ENCODE data around the gene ARSI. TPM values are rescaled to one million over a fixed set of nuclear protein-coding genes. Genes with fewer than 3 reads are reported as not detected.

ARSI gene
- total and polyA plus RNA-seq, 5 donors: 0.25 to 1.1 (median 0.62) TPM

GRCh38 chr5:150326707-150327106 lies 24.0 kb upstream of the ARSI start:
- H3K27me3 ChIP-seq (ENCODE audit: control insufficient read depth, insufficient read depth): no peaks in the 10 kb centered on the region
- no peaks in the 10 kb centered on the region for H3K9me3 ChIP-seq (ENCODE audit: control insufficient read depth, low read length)
- no peak overlapping the region for H3K4me3 ChIP-seq (ENCODE audit: low read length)
- H3K27ac ChIP-seq (ENCODE audit: low read length): no peak overlapping the region
- ATAC-seq (no peak), DNase-seq (no peak)
- no peaks in the 10 kb centered on the region for H3K4me1 ChIP-seq (ENCODE audit: control insufficient read depth, insufficient read depth, low read length)
- WGBS: 55% methylated on average over 2 of the region's 2 CpGs
- intact Hi-C loops (cut with DNase I): no loop called here

DNA sequence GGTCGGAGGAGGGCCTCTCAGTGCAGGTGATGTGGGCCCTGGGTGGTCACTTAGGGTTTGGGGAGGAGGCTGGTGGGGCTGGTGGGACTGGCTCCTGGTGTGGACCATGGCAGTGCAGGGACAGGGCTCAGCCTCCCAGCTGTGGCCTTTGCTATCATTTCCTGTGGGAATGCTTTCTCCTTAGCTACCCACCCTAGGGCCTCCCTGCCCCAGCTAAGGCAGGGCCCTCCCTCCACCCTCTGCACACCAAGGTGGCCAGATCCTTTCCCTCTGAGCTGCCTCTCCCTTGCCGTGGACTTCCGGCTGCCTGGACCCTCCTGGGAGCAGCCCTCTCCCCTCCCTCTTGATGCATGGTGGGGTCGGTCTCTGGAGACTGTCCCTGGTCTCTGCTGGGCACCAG lies 22.7 kb upstream of the ARSI start:
- H3K4me3 ChIP-seq (ENCODE audit: low read length): no peak overlapping the region
- H3K9me3 ChIP-seq (ENCODE audit: control insufficient read depth, low read length): no peaks in the 10 kb centered on the region
- H3K27ac ChIP-seq (ENCODE audit: low read length): no peak overlapping the region
- no peaks in the 10 kb centered on the region for H3K4me1 ChIP-seq (ENCODE audit: control insufficient read depth, insufficient read depth, low read length)
- DNase-seq (no peak), ATAC-seq (no peak)
- H3K27me3 ChIP-seq (ENCODE audit: control insufficient read depth, insufficient read depth): no peaks in the 10 kb centered on the region
- intact Hi-C loops (cut with DNase I): no loop called here
- WGBS: 82% methylated on average over 4 of the region's 4 CpGs

DNA sequence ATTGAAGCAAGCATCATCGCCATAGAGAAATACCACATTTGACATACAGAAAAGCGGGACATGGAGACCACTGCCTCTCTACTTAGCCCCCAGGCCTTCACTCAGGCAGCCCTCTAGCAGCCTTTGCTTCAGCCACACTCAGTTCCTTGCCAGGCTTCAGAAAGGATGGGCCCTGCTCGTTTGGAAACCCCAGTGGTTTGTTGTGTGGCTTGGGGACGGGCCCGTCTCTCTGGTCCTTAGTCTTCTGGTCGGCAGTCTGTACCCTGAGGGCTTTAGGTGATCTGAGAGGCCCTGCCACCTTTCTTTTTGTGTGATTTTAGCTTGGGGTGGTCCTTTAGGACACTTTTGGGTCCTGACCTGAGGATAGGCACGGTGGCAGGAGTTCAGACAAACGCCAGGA lies 21.1 kb upstream of the ARSI start:
- no peak for DNase-seq
- intact Hi-C loops (cut with DNase I): no loop called here

DNA sequence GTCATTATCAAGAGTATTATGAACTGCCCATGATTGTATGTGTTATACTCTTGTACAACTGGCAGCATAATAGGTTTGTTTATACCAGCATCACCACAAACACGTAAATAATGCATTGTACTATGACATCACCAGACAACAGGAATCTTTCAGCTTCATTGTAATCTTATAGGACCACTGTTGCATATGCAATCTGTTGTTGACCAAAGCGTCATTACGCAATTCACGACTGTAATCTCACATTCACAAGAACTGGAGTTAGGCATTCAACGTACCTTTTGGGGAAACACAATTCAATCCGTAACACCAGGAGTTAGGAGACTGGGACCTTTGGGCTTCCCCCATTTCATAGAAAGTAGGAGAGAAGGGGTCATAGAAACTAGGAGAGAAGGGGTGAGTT lies 20.4 kb upstream of the ARSI start:
- H3K27me3 ChIP-seq (ENCODE audit: control insufficient read depth, insufficient read depth): no peaks in the 10 kb centered on the region
- no peaks in the 10 kb centered on the region for H3K4me1 ChIP-seq (ENCODE audit: control insufficient read depth, insufficient read depth, low read length)
- DNase-seq: no peak
- WGBS: 88% methylated on average over 6 of the region's 6 CpGs
- no peak overlapping the region for H3K27ac ChIP-seq (ENCODE audit: low read length)
- H3K4me3 ChIP-seq (ENCODE audit: low read length): no peak overlapping the region
- intact Hi-C loops (cut with DNase I): no loop called here
- no peak for ATAC-seq
- no peaks in the 10 kb centered on the region for H3K9me3 ChIP-seq (ENCODE audit: control insufficient read depth, low read length)

More for the DNA sequence above, 21.1 kb upstream of the ARSI start:
- WGBS: 67% methylated on average over 8 of the region's 8 CpGs
- Histone ChIP-seq H3K4me1 (ENCODE audit: control insufficient read depth, insufficient read depth, low read length) (no peaks in the 10 kb centered on the region), H3K9me3 (ENCODE audit: control insufficient read depth, low read length) (no peaks in the 10 kb centered on the region), H3K4me3 (ENCODE audit: low read length) (no peak overlapping the region), H3K27me3 (ENCODE audit: control insufficient read depth, insufficient read depth) (no peaks in the 10 kb centered on the region), H3K27ac (ENCODE audit: low read length) (no peak overlapping the region)
- no peak for ATAC-seq

DNA sequence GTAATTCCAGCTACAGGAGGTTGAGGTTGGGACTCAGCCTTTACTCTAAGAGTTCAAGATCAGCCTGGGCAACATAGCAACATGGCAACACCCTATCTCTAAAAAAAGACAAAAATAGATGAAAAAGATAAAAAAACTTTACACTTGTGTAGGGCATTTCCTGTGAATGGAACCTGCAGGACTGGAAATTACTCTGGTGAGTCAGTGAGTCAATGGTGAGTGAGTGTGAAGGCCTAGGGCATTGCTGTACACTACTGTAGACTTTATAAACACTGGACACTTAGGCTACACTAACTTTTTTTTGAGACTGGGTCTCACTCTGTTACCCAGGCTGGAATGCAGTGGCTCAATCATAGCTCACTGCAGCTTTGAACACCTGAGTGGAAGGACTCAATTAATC lies 19.5 kb upstream of the ARSI start:
- Histone ChIP-seq H3K27ac (ENCODE audit: low read length) (no peak overlapping the region), H3K27me3 (ENCODE audit: control insufficient read depth, insufficient read depth) (no peaks in the 10 kb centered on the region), H3K4me1 (ENCODE audit: control insufficient read depth, insufficient read depth, low read length) (no peaks in the 10 kb centered on the region), H3K4me3 (ENCODE audit: low read length) (no peak overlapping the region), H3K9me3 (ENCODE audit: control insufficient read depth, low read length) (no peaks in the 10 kb centered on the region)
- DNase-seq (no peak), ATAC-seq (no peak)
- intact Hi-C loops (cut with DNase I): no loop called here

DNA sequence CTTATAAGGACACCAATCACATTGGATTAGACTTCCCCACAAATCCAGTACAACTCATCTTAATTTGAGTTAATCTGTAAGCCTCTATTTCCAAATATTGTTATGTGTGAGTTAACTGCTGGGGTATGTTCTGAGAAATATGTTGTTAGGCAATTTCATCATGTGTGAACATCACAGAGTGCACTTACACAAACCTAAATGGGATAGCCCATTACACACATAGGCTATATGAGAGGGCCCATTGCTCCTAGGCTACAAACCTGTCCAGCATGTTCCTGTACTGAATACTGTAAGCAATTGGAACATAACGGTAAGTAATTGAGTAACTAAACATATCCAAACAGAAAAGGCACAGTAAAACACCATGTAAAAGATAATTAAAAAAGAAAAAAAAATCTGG lies 19.1 kb upstream of the ARSI start:
- WGBS: 94% methylated on average over 1 of the region's 1 CpG
- H3K9me3 ChIP-seq (ENCODE audit: control insufficient read depth, low read length): no peaks in the 10 kb centered on the region

GRCh38 chr5:150321211-150321610 lies 18.5 kb upstream of the ARSI start:
- Histone ChIP-seq H3K4me3 (ENCODE audit: low read length) (no peak overlapping the region), H3K9me3 (ENCODE audit: control insufficient read depth, low read length) (no peaks in the 10 kb centered on the region), H3K27me3 (ENCODE audit: control insufficient read depth, insufficient read depth) (no peaks in the 10 kb centered on the region), H3K27ac (ENCODE audit: low read length) (no peak overlapping the region), H3K4me1 (ENCODE audit: control insufficient read depth, insufficient read depth, low read length) (no peaks in the 10 kb centered on the region)
- 100% methylated on average over 1 of the region's 1 CpG for WGBS
- DNase-seq: no peak
- intact Hi-C loops (cut with DNase I): no loop called here
- ATAC-seq: no peak

More for the DNA sequence above, 19.1 kb upstream of the ARSI start:
- Histone ChIP-seq H3K4me3 (ENCODE audit: low read length) (no peak overlapping the region), H3K27ac (ENCODE audit: low read length) (no peak overlapping the region), H3K4me1 (ENCODE audit: control insufficient read depth, insufficient read depth, low read length) (no peaks in the 10 kb centered on the region), H3K27me3 (ENCODE audit: control insufficient read depth, insufficient read depth) (no peaks in the 10 kb centered on the region)
- no peak for ATAC-seq
- no peak for DNase-seq
- intact Hi-C loops (cut with DNase I): no loop called here

DNA sequence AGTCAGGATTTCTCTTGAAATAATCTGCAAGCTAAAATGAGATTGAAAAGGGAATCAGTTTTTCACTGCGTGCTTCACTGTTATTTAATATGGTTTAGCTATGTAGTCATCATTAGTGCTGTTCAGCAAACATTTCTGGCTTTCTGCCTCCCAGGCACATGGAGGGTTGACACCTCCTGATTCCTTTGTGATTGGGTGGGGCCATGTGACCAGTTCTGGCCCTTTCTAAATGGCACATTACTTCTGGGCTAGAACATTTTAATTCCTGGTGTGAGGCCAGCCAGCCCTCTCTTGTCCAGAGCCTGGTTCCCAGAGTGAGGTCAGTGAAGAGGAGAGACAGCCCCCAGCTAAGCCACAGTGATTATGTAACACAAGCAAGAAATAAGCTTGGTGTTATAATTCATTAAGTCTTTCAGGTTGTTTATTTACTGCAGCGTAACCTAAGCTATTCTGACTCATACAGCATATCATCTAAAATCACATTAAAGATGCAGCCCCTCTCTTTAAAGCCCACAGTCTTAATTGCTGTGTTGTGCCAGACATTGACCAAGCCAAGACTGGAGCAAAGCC lies 17.4 kb upstream of the ARSI start:
- 55% methylated on average over 2 of the region's 2 CpGs for WGBS
- no peaks in the 10 kb centered on the region for H3K9me3 ChIP-seq (ENCODE audit: control insufficient read depth, low read length)
- H3K4me3 ChIP-seq (ENCODE audit: low read length): no peak overlapping the region
- no peaks in the 10 kb centered on the region for H3K27me3 ChIP-seq (ENCODE audit: control insufficient read depth, insufficient read depth)
- ATAC-seq: peak; percentile 94
- H3K27ac ChIP-seq (ENCODE audit: low read length): no peak overlapping the region
- peak; percentile 84 to 87 (median 87) for DNase-seq
- intact Hi-C loops (cut with DNase I): no loop called here
- H3K4me1 ChIP-seq (ENCODE audit: control insufficient read depth, insufficient read depth, low read length): no peaks in the 10 kb centered on the region

DNA sequence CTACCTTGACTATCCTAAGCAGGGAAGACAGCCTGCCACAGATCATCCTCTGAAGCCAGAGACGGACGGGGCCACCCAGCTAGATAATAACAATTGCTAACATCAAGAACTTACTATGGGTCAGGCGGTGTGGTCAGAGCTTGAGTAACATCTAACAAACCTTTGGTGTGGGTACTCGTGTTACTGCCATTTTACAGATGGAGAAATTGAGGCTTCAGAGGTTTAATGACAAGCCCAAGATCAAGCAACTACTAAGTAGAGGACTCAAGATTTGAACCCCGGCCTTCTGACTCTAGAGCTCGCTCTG lies 16.7 kb upstream of the ARSI start:
- 91% methylated on average over 6 of the region's 6 CpGs for WGBS
- Histone ChIP-seq H3K4me1 (ENCODE audit: control insufficient read depth, insufficient read depth, low read length) (no peaks in the 10 kb centered on the region), H3K4me3 (ENCODE audit: low read length) (no peak overlapping the region), H3K27me3 (ENCODE audit: control insufficient read depth, insufficient read depth) (no peaks in the 10 kb centered on the region), H3K9me3 (ENCODE audit: control insufficient read depth, low read length) (no peaks in the 10 kb centered on the region), H3K27ac (ENCODE audit: low read length) (no peak overlapping the region)
- intact Hi-C loops (cut with DNase I): no loop called here
- DNase-seq: no peak
- no peak for ATAC-seq

DNA sequence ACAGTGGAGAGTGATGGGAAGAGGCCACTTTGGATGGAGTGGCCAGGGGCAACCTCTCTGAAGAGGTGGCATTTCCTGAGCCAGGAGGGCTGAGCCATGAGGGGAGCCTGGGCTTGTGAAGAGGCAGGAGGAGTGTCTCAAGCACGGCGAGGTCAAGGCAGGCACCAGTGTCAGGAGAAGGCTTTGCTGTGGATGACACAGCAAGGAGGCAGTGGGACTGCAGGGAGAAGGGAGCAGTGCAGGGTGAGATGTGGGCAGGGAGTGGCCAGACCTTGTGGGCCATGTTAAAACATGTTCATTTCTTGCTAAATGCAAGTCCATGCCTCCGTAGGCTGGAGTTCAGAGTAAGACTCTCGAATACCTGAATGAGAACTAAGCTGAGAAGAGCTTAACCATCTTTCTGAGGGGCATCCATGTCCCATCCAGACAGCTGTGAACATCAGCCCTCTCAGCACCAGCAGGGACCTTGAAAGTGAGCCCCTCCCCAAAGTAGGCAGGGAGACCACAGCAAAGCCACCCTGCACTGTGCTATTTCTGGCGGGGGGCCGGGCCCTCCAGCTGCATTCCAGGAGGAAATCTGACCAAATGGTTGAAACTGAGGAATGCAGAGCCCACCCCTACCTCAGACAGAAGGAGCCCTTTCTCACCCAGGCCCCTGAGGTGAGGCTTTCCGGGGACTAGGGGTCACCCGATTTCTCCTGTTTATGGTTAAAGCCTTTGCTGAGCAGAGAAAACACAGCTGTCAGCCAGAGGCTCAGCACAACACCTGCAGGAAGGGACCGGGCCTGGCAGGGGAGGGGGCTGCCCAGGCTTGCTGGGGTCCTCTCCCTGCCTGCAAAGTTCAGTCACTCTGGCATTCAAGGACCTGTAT lies 16.1 kb upstream of the ARSI start:
- H3K27ac ChIP-seq (ENCODE audit: low read length): no peak overlapping the region

GRCh38 chr5:150317048-150318003 lies 14.6 kb upstream of the ARSI start:
- 80% methylated on average over 11 of the region's 11 CpGs for WGBS
- H3K27ac ChIP-seq (ENCODE audit: low read length): no peak overlapping the region
- ATAC-seq (peak; percentile 9 to 12), DNase-seq (no peak)
- intact Hi-C loops (cut with DNase I): no loop called here
- H3K4me3 ChIP-seq (ENCODE audit: low read length): no peak overlapping the region
- no peaks in the 10 kb centered on the region for H3K4me1 ChIP-seq (ENCODE audit: control insufficient read depth, insufficient read depth, low read length)
- no peaks in the 10 kb centered on the region for H3K9me3 ChIP-seq (ENCODE audit: control insufficient read depth, low read length)
- H3K27me3 ChIP-seq (ENCODE audit: control insufficient read depth, insufficient read depth): no peaks in the 10 kb centered on the region

More for the DNA sequence above, 16.1 kb upstream of the ARSI start:
- no peaks in the 10 kb centered on the region for H3K27me3 ChIP-seq (ENCODE audit: control insufficient read depth, insufficient read depth)
- no peak for DNase-seq
- 78% methylated on average over 9 of the region's 9 CpGs for WGBS
- intact Hi-C loops (cut with DNase I): no loop called here
- ATAC-seq: no peak
- no peaks in the 10 kb centered on the region for H3K9me3 ChIP-seq (ENCODE audit: control insufficient read depth, low read length)
- H3K4me1 ChIP-seq (ENCODE audit: control insufficient read depth, insufficient read depth, low read length): no peaks in the 10 kb centered on the region
- H3K4me3 ChIP-seq (ENCODE audit: low read length): no peak overlapping the region

Data from right cardiac atrium (tissue), 5 donors.